ENCODE results near the gene SMOC2. TPM values are rescaled to one million over a fixed set of nuclear protein-coding genes. Genes with fewer than 3 reads are reported as not detected.
A peak's percentile ranks its signal among the peaks of the same experiment; 100 is the strongest.

The SMOC2 gene
- total RNA-seq, 2 donors from 2014 or later: not detected

- Mint-ChIP-seq H3K4me3 (no peak overlapping the region), H3K27ac (no peak overlapping the region), H3K36me3 (ENCODE audit: low read depth) (no peaks in the 10 kb centered on the region), H3K4me1 (peaks cover 5% of the 10 kb centered on the region), H3K27me3 (peaks cover 37% of the 10 kb centered on the region)
- ATAC-seq (no peak), DNase-seq (no peak)
- H3K9me3 ChIP-seq (ENCODE audit: control insufficient read depth, low read length, poor library complexity, severe bottlenecking): no peaks in the 10 kb centered on the region
These were observed 98.2 kb downstream of the SMOC2 start for GRCh38 chr6:168538892-168539811.

GRCh38 chr6:168540713-168541291, 99.8 kb downstream of the SMOC2 start:
- ATAC-seq (no peak), DNase-seq (no peak)
- Mint-ChIP-seq H3K36me3 (ENCODE audit: low read depth) (no peaks in the 10 kb centered on the region), H3K4me3 (no peak overlapping the region), H3K27me3 (peaks cover 52% of the 10 kb centered on the region), H3K27ac (no peak overlapping the region), H3K4me1 (peaks cover 2% of the 10 kb centered on the region)
- H3K9me3 ChIP-seq (ENCODE audit: control insufficient read depth, low read length, poor library complexity, severe bottlenecking): no peaks in the 10 kb centered on the region

- no peak overlapping the region for H3K27ac Mint-ChIP-seq
- H3K4me3 Mint-ChIP-seq: no peak overlapping the region
- H3K9me3 ChIP-seq (ENCODE audit: control insufficient read depth, low read length, poor library complexity, severe bottlenecking): no peaks in the 10 kb centered on the region
- peaks cover 51% of the 10 kb centered on the region for H3K27me3 Mint-ChIP-seq
- H3K36me3 Mint-ChIP-seq (ENCODE audit: low read depth): no peaks in the 10 kb centered on the region
- peaks cover 2% of the 10 kb centered on the region for H3K4me1 Mint-ChIP-seq
- no peak for ATAC-seq
- DNase-seq: no peak
These were observed 100.3 kb downstream of the SMOC2 start for GRCh38 chr6:168541307-168541706.

- no peak overlapping the region for H3K4me3 Mint-ChIP-seq
- H3K27ac Mint-ChIP-seq: no peak overlapping the region
- no peaks in the 10 kb centered on the region for H3K36me3 Mint-ChIP-seq (ENCODE audit: low read depth)
- peaks cover 2% of the 10 kb centered on the region for H3K4me1 Mint-ChIP-seq
- peaks cover 52% of the 10 kb centered on the region for H3K27me3 Mint-ChIP-seq
- DNase-seq (no peak), ATAC-seq (no peak)
- no peaks in the 10 kb centered on the region for H3K9me3 ChIP-seq (ENCODE audit: control insufficient read depth, low read length, poor library complexity, severe bottlenecking)
These were observed 101.3 kb downstream of the SMOC2 start for GRCh38 chr6:168542301-168542700.

GRCh38 chr6:168545428-168545827, 104.4 kb downstream of the SMOC2 start:
- Mint-ChIP-seq H3K27ac (no peak overlapping the region), H3K27me3 (peaks cover 46% of the 10 kb centered on the region), H3K4me1 (no peaks in the 10 kb centered on the region), H3K36me3 (ENCODE audit: low read depth) (no peaks in the 10 kb centered on the region), H3K4me3 (no peak overlapping the region)
- ATAC-seq: no peak
- DNase-seq: no peak
- H3K9me3 ChIP-seq (ENCODE audit: control insufficient read depth, low read length, poor library complexity, severe bottlenecking): no peaks in the 10 kb centered on the region

GRCh38 chr6:168546151-168546550, 105.2 kb downstream of the SMOC2 start:
- no peaks in the 10 kb centered on the region for H3K36me3 Mint-ChIP-seq (ENCODE audit: low read depth)
- ATAC-seq (no peak), DNase-seq (no peak)
- H3K27me3 Mint-ChIP-seq: peaks cover 38% of the 10 kb centered on the region
- H3K4me1 Mint-ChIP-seq: no peaks in the 10 kb centered on the region
- H3K27ac Mint-ChIP-seq: no peak overlapping the region
- H3K4me3 Mint-ChIP-seq: no peak overlapping the region
- H3K9me3 ChIP-seq (ENCODE audit: control insufficient read depth, low read length, poor library complexity, severe bottlenecking): no peaks in the 10 kb centered on the region

GRCh38 chr6:168546730-168547129, 105.7 kb downstream of the SMOC2 start:
- H3K4me3 Mint-ChIP-seq: no peak overlapping the region
- no peak for DNase-seq
- no peaks in the 10 kb centered on the region for H3K36me3 Mint-ChIP-seq (ENCODE audit: low read depth)

GRCh38 chr6:168550326-168550725, 109.3 kb downstream of the SMOC2 start:
- no peaks in the 10 kb centered on the region for H3K9me3 ChIP-seq (ENCODE audit: control insufficient read depth, low read length, poor library complexity, severe bottlenecking)
- Mint-ChIP-seq H3K4me3 (no peak overlapping the region), H3K27me3 (peaks cover 15% of the 10 kb centered on the region), H3K4me1 (no peaks in the 10 kb centered on the region), H3K36me3 (ENCODE audit: low read depth) (no peaks in the 10 kb centered on the region), H3K27ac (no peak overlapping the region)
- no peak for ATAC-seq
- DNase-seq: no peak

More at GRCh38 chr6:168546730-168547129, 105.7 kb downstream of the SMOC2 start:
- peaks cover 33% of the 10 kb centered on the region for H3K27me3 Mint-ChIP-seq
- H3K27ac Mint-ChIP-seq: peak overlapping the region; percentile 29
- H3K4me1 Mint-ChIP-seq: no peaks in the 10 kb centered on the region
- H3K9me3 ChIP-seq (ENCODE audit: control insufficient read depth, low read length, poor library complexity, severe bottlenecking): no peaks in the 10 kb centered on the region
- no peak for ATAC-seq

GRCh38 chr6:168554472-168554871, 113.5 kb downstream of the SMOC2 start:
- ATAC-seq: no peak
- Mint-ChIP-seq H3K4me3 (no peak overlapping the region), H3K36me3 (ENCODE audit: low read depth) (peaks cover 2% of the 10 kb centered on the region), H3K27ac (no peak overlapping the region), H3K4me1 (no peaks in the 10 kb centered on the region), H3K27me3 (no peaks in the 10 kb centered on the region)
- H3K9me3 ChIP-seq (ENCODE audit: control insufficient read depth, low read length, poor library complexity, severe bottlenecking): no peaks in the 10 kb centered on the region
- DNase-seq: no peak

GRCh38 chr6:168554898-168555617, 114.1 kb downstream of the SMOC2 start:
- no peaks in the 10 kb centered on the region for H3K4me1 Mint-ChIP-seq
- H3K27ac Mint-ChIP-seq: no peak overlapping the region
- peaks cover 2% of the 10 kb centered on the region for H3K36me3 Mint-ChIP-seq (ENCODE audit: low read depth)
- ATAC-seq (no peak), DNase-seq (no peak)
- H3K9me3 ChIP-seq (ENCODE audit: control insufficient read depth, low read length, poor library complexity, severe bottlenecking): no peaks in the 10 kb centered on the region
- H3K4me3 Mint-ChIP-seq: no peak overlapping the region
- no peaks in the 10 kb centered on the region for H3K27me3 Mint-ChIP-seq

- Mint-ChIP-seq H3K4me3 (no peak overlapping the region), H3K27me3 (no peaks in the 10 kb centered on the region), H3K36me3 (ENCODE audit: low read depth) (peaks cover 2% of the 10 kb centered on the region), H3K27ac (no peak overlapping the region), H3K4me1 (no peaks in the 10 kb centered on the region)
- H3K9me3 ChIP-seq (ENCODE audit: control insufficient read depth, low read length, poor library complexity, severe bottlenecking): no peaks in the 10 kb centered on the region
- ATAC-seq (no peak), DNase-seq (no peak)
These were observed 114.8 kb downstream of the SMOC2 start for GRCh38 chr6:168555618-168556273.

- ATAC-seq (no peak), DNase-seq (no peak)
- Mint-ChIP-seq H3K36me3 (ENCODE audit: low read depth) (peaks cover 2% of the 10 kb centered on the region), H3K4me1 (no peaks in the 10 kb centered on the region), H3K27ac (no peak overlapping the region), H3K27me3 (no peaks in the 10 kb centered on the region), H3K4me3 (no peak overlapping the region)
- H3K9me3 ChIP-seq (ENCODE audit: control insufficient read depth, low read length, poor library complexity, severe bottlenecking): no peaks in the 10 kb centered on the region
These were observed 116.5 kb downstream of the SMOC2 start for GRCh38 chr6:168557512-168557911.

GRCh38 chr6:168558686-168559085, 117.7 kb downstream of the SMOC2 start:
- DNase-seq (no peak), ATAC-seq (no peak)
- Mint-ChIP-seq H3K27ac (no peak overlapping the region), H3K4me1 (no peaks in the 10 kb centered on the region), H3K36me3 (ENCODE audit: low read depth) (peaks cover 2% of the 10 kb centered on the region), H3K4me3 (no peak overlapping the region), H3K27me3 (peaks cover 4% of the 10 kb centered on the region)
- H3K9me3 ChIP-seq (ENCODE audit: control insufficient read depth, low read length, poor library complexity, severe bottlenecking): no peaks in the 10 kb centered on the region

Data from T-helper 17 cell (primary cell).